ENCODE results near the gene PCDHGC5. TPM values are rescaled to one million over a fixed set of nuclear protein-coding genes. Genes with fewer than 3 reads are reported as not detected.

Gene PCDHGC5
- total RNA-seq, 1 experiment from 2014 or later, result 0.40 TPM

- TF ChIP-seq EZH2phosphoT487 (IDR thresholded peaks at IDR 0.05; ENCODE audit: borderline replicate concordance, low read length) (no peak), EZH2 (IDR thresholded peaks at IDR 0.05; ENCODE audit: low read length, unreplicated experiment) (no peak), CTCF (conservative IDR thresholded peaks at IDR 0.05; ENCODE audit: low read depth, low read length) (no peak)
- Histone ChIP-seq H2AFZ (ENCODE audit: low read length) (no peak overlapping the region), H3K9me3 (ENCODE audit: low read length) (0 out of 2 replicates have a peak, but pooled peaks cover 4% of the 10 kb centered on the region), H3K9ac (ENCODE audit: low read length) (no peak overlapping the region), H3K4me1 (ENCODE audit: insufficient read depth, low read length) (no peaks in the 10 kb centered on the region), H3K27me3 (ENCODE audit: low read length) (no peaks in the 10 kb centered on the region), H3K79me2 (ENCODE audit: low read length) (no peaks in the 10 kb centered on the region), H3K27ac (ENCODE audit: low read length) (no peak overlapping the region), H3K36me3 (ENCODE audit: low read depth, low read length) (no peaks in the 10 kb centered on the region; the same call in 1 of the 2 replicates), H3K4me3 (ENCODE audit: low read length) (no peak overlapping the region), H4K20me1 (ENCODE audit: low read length) (no peaks in the 10 kb centered on the region), H3K9me2 (replicated peaks; ENCODE audit: low read length) (no peaks in the 10 kb centered on the region), H3K4me2 (ENCODE audit: low read length) (no peak overlapping the region), H3F3A (ENCODE audit: low read length, unreplicated experiment) (no peaks in the 10 kb centered on the region)
- ChIA-PET CTCF (no interaction called here), POLR2A (ENCODE audit: unreplicated experiment) (no interaction called here)
- DNase-seq, result no peak
- intact Hi-C loops (cut with micrococcal nuclease), result no loop called here
- no TSS peak for BruUV-seq (replicated peaks)
- no peak for ATAC-seq
Measured at GRCh38 chr5:141440341-141440740, 48.5 kb upstream of the PCDHGC5 start.

DNA sequence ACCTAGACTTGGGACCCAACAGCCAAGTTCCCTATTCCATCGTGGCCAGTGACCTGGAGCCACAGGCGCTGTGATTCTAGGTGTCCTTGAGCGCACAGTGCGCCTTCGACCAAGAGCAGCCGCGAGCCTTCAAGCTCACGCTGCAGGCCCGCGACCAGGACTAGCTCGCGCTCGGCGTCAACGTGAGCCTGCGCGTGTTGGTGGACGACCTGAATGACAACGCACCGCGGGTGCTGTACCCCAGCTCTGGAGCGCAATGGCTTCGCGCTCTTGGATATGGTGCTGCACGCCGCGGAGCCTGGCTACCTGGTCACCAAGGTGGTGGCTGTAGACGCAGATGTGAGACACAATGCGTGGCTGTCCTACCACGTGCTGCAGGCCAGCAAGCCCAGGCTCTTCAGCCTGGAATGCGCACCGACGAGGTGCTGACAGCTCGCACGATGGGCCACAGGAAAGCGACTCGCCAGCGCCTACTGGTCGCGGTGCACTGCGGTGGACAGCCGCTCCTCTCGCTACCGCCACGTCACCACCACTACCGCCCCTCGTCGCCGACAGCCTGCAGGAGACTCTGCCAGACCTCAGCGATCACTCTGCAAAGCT, 47.2 kb upstream of the PCDHGC5 start:
- TF ChIP-seq EZH2 (IDR thresholded peaks at IDR 0.05; ENCODE audit: low read length, unreplicated experiment) (no peak), CTCF (conservative IDR thresholded peaks at IDR 0.05; ENCODE audit: low read depth, low read length) (no peak), EZH2phosphoT487 (IDR thresholded peaks at IDR 0.05; ENCODE audit: borderline replicate concordance, low read length) (no peak)
- no peaks in the 10 kb centered on the region for H3K9me2 ChIP-seq (replicated peaks; ENCODE audit: low read length)
- intact Hi-C loops (cut with micrococcal nuclease), result no loop called here
- no peaks in the 10 kb centered on the region for H3K27me3 ChIP-seq (ENCODE audit: low read length)
- no peak overlapping the region for H2AFZ ChIP-seq (ENCODE audit: low read length)
- H3K79me2 ChIP-seq (ENCODE audit: low read length), result no peaks in the 10 kb centered on the region
- H3K27ac ChIP-seq (ENCODE audit: low read length), result no peak overlapping the region
- no peak overlapping the region for H3K4me2 ChIP-seq (ENCODE audit: low read length)
- ATAC-seq (no peak), DNase-seq (no peak)
- no TSS peak for BruUV-seq (replicated peaks)
- H3K4me1 ChIP-seq (ENCODE audit: insufficient read depth, low read length), result no peaks in the 10 kb centered on the region
- ChIA-PET POLR2A (ENCODE audit: unreplicated experiment) (no interaction called here), CTCF (no interaction called here)
- no peak overlapping the region for H3K4me3 ChIP-seq (ENCODE audit: low read length)
- no peaks in the 10 kb centered on the region for H4K20me1 ChIP-seq (ENCODE audit: low read length)
- 0 out of 2 replicates have a peak, but pooled peaks cover 4% of the 10 kb centered on the region for H3K9me3 ChIP-seq (ENCODE audit: low read length)
- no peaks in the 10 kb centered on the region for H3F3A ChIP-seq (ENCODE audit: low read length, unreplicated experiment)
- no peak overlapping the region for H3K9ac ChIP-seq (ENCODE audit: low read length)
- H3K36me3 ChIP-seq (ENCODE audit: low read depth, low read length), result no peaks in the 10 kb centered on the region; the same call in 1 of the 2 replicates

DNA sequence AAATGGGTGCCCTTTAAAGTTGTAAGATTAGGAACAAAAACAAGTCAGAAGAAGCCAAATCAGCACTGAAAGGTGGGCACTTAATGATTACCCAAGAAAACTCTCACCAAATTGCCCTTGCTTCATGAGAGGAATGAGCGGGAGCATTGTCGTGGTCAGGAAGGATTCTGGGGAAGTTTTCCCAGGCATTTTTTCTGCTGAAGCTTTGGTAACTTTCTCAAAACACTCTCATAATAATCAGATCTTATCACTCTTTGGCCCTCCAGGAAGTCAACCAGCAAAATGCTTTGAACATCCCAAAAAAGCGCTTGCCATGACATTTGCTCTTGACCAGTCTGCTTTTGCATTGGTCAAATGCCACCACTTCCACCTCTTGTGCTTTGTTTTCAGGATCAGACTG, 23.5 kb upstream of the PCDHGC5 start:
- no peaks in the 10 kb centered on the region for H3K9me2 ChIP-seq (replicated peaks; ENCODE audit: low read length)
- ChIA-PET POLR2A (ENCODE audit: unreplicated experiment) (no interaction called here), CTCF (no interaction called here)
- H3K27ac ChIP-seq (ENCODE audit: low read length), result no peak overlapping the region
- H3K36me3 ChIP-seq (ENCODE audit: low read depth, low read length), result no peaks in the 10 kb centered on the region
- no peak overlapping the region for H3K9ac ChIP-seq (ENCODE audit: low read length)
- ATAC-seq, result no peak
- H2AFZ ChIP-seq (ENCODE audit: low read length), result no peak overlapping the region
- no peaks in the 10 kb centered on the region for H3K9me3 ChIP-seq (ENCODE audit: low read length)
- H3K4me2 ChIP-seq (ENCODE audit: low read length), result no peak overlapping the region
- no peaks in the 10 kb centered on the region for H3K79me2 ChIP-seq (ENCODE audit: low read length)
- intact Hi-C loops (cut with micrococcal nuclease), result no loop called here
- DNase-seq, result no peak
- no peaks in the 10 kb centered on the region for H3K4me1 ChIP-seq (ENCODE audit: insufficient read depth, low read length)
- no peaks in the 10 kb centered on the region for H3K27me3 ChIP-seq (ENCODE audit: low read length)
- no peaks in the 10 kb centered on the region for H3F3A ChIP-seq (ENCODE audit: low read length, unreplicated experiment)
- H3K4me3 ChIP-seq (ENCODE audit: low read length), result no peak overlapping the region
- BruUV-seq (replicated peaks), result no TSS peak
- TF ChIP-seq EZH2 (IDR thresholded peaks at IDR 0.05; ENCODE audit: low read length, unreplicated experiment) (no peak), EZH2phosphoT487 (IDR thresholded peaks at IDR 0.05; ENCODE audit: borderline replicate concordance, low read length) (no peak), CTCF (conservative IDR thresholded peaks at IDR 0.05; ENCODE audit: low read depth, low read length) (no peak)
- no peaks in the 10 kb centered on the region for H4K20me1 ChIP-seq (ENCODE audit: low read length)
